Mesothelial cell of epicardium (in vitro differentiated cells): ENCODE measurements around the gene ALK. TPM values are rescaled to one million over a fixed set of nuclear protein-coding genes. Genes with fewer than 3 reads are reported as not detected.

Experiments
- DNase-seq, 2 experiments: peaks; one replicate each; pipeline ENCODE4 v3.0.0; 2021; ENCODE audit warnings: low spot score in 2 of 2; ENCODE audit not compliant: unreplicated experiment in 2 of 2
- H3K27ac Mint-ChIP-seq: 2 replicates; pipeline ENCODE4 v1.8.0; 2021; ENCODE audit warnings: mixed read lengths
- H3K27me3 Mint-ChIP-seq: 2 replicates; pipeline ENCODE4 v1.8.0; 2021; ENCODE audit warnings: low read depth, mixed read lengths
- H3K36me3 Mint-ChIP-seq: 2 replicates; pipeline ENCODE4 v1.8.0; 2021; ENCODE audit warnings: mixed read lengths
- H3K4me1 Mint-ChIP-seq: 2 replicates; pipeline ENCODE4 v1.8.0; 2021; ENCODE audit warnings: mixed read lengths
- H3K4me3 Mint-ChIP-seq: 2 replicates; pipeline ENCODE4 v1.8.0; 2021; ENCODE audit warnings: mild to moderate bottlenecking, moderate library complexity, mixed read lengths
- H3K9me3 Mint-ChIP-seq: 2 replicates; pipeline ENCODE4 v1.8.0; 2021; ENCODE audit warnings: mixed read lengths
- total RNA-seq: library from RNA; stranded (reverse); gene quantifications from 3 replicates; pipeline ENCODE4 v1.2.1, GENCODE V29; 2021
- TF ChIP-seq, protein P1 (sequence below): fragments of 200-600 bp; sonication (generic); IDR thresholded peaks from one replicate; pipeline ENCODE4 v1.5.0; 2021; ENCODE audit warnings: antibody characterized with exemption; ENCODE audit not compliant: unreplicated experiment

The ALK gene
- total RNA-seq, 1 donor from 2014 or later, result 0.13 TPM

DNA sequence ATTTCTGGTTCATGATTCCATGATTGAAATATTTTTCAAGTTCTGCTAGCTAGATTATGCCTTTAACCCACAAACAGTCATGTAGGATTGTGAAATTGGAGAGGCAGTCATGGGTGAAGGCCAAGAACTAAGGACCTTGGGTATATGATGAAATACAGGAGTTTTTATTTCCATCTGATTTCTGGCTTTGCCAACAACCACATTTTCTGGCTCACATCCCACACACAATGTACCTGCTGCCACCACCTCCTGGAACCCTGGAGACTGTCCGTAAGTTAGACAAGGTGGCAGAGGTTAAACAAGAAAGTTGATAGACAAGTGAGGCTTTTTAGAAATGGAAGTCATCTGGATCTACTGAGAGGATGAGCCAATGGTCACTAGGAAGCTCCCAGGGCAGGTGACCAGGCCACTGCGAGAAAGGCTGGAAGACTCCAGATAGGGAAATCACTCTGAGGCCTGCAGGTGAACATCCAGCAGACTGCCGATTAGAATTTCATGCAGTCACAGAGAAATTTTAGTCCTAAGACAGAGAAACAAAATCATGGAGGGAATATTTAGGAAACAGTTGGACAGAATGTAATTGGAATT lies 402.0 kb downstream of the ALK start:
- TF ChIP-seq, protein P1, sequence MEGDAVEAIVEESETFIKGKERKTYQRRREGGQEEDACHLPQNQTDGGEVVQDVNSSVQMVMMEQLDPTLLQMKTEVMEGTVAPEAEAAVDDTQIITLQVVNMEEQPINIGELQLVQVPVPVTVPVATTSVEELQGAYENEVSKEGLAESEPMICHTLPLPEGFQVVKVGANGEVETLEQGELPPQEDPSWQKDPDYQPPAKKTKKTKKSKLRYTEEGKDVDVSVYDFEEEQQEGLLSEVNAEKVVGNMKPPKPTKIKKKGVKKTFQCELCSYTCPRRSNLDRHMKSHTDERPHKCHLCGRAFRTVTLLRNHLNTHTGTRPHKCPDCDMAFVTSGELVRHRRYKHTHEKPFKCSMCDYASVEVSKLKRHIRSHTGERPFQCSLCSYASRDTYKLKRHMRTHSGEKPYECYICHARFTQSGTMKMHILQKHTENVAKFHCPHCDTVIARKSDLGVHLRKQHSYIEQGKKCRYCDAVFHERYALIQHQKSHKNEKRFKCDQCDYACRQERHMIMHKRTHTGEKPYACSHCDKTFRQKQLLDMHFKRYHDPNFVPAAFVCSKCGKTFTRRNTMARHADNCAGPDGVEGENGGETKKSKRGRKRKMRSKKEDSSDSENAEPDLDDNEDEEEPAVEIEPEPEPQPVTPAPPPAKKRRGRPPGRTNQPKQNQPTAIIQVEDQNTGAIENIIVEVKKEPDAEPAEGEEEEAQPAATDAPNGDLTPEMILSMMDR, result no peak
- no peak overlapping the region for H3K27ac Mint-ChIP-seq
- H3K9me3 Mint-ChIP-seq, result peaks cover 10% of the 10 kb centered on the region
- no peaks in the 10 kb centered on the region for H3K4me1 Mint-ChIP-seq
- no peak overlapping the region for H3K4me3 Mint-ChIP-seq
- DNase-seq, result no peak
- H3K27me3 Mint-ChIP-seq, result peaks cover 56% of the 10 kb centered on the region
- peaks cover 1% of the 10 kb centered on the region for H3K36me3 Mint-ChIP-seq

DNA sequence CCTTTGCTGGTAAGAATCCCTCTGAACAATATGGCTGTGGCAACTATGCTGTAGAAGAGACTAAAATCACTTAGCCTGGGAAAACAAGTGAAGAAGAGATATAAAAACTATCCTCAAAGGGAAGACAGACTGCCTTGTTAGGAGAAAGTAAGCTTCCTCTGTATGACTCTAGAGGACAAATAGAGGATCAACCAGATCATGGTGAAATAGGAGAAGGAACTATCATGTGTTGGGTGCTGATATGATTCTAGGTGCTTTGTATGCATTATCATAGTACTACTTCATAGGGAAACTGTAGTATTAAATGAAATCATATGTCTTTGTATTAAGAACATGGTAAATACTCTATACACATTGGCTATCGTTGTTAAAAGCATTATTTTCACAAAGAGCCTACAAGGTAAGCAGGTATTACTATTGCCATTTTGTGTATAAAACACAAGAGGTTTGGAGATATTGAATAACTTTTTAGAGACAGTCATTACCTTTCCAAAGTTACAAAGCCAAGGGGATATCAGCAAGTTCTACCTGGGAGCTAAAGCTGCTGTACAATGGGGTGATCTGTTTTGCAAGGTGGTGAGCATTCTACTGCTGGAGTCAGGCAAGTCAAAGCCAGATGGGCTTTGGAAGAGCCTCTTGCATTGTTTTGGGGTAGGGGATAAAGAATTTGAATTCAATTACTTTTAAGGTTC lies 402.6 kb downstream of the ALK start:
- no peaks in the 10 kb centered on the region for H3K4me1 Mint-ChIP-seq

DNA sequence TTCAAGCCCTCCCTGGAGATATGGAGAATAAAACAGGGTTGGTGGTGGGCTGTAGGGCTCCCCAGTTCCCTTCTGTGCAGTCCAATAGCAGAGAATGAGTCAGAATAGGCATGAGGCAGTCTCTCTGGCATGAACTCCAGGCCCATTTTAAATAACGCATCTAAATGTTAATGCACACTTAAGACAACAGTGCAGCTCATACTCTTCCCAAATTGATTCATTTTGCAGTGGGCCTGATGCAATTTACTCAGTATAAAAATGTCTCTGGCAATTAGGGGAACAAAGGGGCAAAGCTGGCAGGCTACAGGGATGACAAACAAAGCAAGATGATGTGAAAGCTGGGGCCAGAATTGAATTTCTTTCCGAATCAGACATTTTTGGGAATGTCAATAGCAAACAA lies 403.4 kb downstream of the ALK start:
- Mint-ChIP-seq H3K27ac (no peak overlapping the region), H3K27me3 (peaks cover 48% of the 10 kb centered on the region), H3K36me3 (peaks cover 1% of the 10 kb centered on the region), H3K9me3 (peaks cover 10% of the 10 kb centered on the region), H3K4me3 (no peak overlapping the region), H3K4me1 (no peaks in the 10 kb centered on the region)
- DNase-seq, result no peak
- TF ChIP-seq, protein P1, result no peak

More for the DNA sequence above, 402.6 kb downstream of the ALK start:
- Mint-ChIP-seq H3K27ac (no peak overlapping the region), H3K9me3 (peaks cover 10% of the 10 kb centered on the region), H3K36me3 (peaks cover 1% of the 10 kb centered on the region), H3K4me3 (no peak overlapping the region), H3K27me3 (peaks cover 54% of the 10 kb centered on the region)
- TF ChIP-seq, protein P1, result no peak
- DNase-seq, result no peak

DNA sequence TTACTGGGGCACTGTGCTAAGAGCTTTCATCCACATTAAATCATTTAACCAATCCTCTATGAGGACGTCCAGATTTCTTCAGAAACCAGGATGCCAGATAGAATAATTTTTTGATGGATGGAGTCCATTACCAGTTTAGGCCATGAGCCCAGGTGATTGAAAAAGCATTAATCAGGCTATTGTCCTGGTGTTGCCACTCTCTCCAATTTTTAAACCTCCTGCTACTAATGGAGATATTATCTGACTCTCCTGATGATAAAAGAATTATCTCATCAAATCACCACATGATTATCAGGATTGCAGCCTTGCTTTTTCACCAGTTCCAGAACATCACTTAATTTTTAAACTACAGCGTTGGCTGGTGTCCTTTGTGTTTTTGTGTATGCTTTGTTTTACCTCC lies 404.0 kb downstream of the ALK start:
- H3K27me3 Mint-ChIP-seq, result peaks cover 42% of the 10 kb centered on the region
- no peak for DNase-seq
- no peak overlapping the region for H3K27ac Mint-ChIP-seq
- TF ChIP-seq, protein P1, result no peak
- H3K9me3 Mint-ChIP-seq, result peaks cover 10% of the 10 kb centered on the region
- no peaks in the 10 kb centered on the region for H3K4me1 Mint-ChIP-seq
- peaks cover 1% of the 10 kb centered on the region for H3K36me3 Mint-ChIP-seq
- H3K4me3 Mint-ChIP-seq, result no peak overlapping the region

DNA sequence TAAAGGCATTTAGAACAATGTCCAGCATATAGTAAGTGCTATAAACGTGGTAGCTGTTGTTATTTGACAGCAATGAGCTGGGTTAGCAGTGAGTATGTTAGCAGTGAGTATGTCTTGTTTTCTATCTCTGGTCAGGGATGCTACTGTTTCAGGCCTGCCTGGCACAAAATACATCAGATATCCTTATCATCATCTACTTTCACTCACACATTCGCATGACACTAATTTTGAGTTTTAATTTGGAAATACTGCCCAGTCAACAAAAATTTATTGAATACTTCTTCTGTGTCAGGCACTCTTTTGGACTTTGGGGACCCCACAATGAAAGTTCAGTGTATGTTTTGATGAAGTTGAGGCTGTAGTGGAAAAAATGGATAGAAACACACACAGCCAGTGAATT lies 404.6 kb downstream of the ALK start:
- Mint-ChIP-seq H3K9me3 (peaks cover 10% of the 10 kb centered on the region), H3K4me1 (no peaks in the 10 kb centered on the region), H3K27ac (no peak overlapping the region), H3K36me3 (peaks cover 1% of the 10 kb centered on the region), H3K4me3 (no peak overlapping the region), H3K27me3 (peaks cover 38% of the 10 kb centered on the region)
- DNase-seq, result no peak
- TF ChIP-seq, protein P1, result no peak
